Measurements from ENCODE around the gene LY9. TPM values are rescaled to one million over a fixed set of nuclear protein-coding genes. Genes with fewer than 3 reads are reported as not detected.
A peak's percentile ranks its signal among the peaks of the same experiment; 100 is the strongest.

LY9 gene
- total RNA-seq: 10 to 100 TPM; 19.5 to 19.6 TPM

GRCh38 chr1:160795951-160796383, at the start of gene LY9:
Gene LY9, plus strand, starts transcription at chr1:160796174. Its CDS starts 14 bp downstream, at chr1:160796188.
- CTCF ChIA-PET: interaction anchor here (0.9 to 9.0 kb wide), 13 partner anchors 10 to 177 kb away, joined by 3 to 115 read pairs (median 6); no protein-coding TSS in a partner anchor
- peak; percentile 92 for DNase-seq
- intact Hi-C loops (cut with micrococcal nuclease): loop anchor here (1.0 to 5.0 kb wide), 12 partner anchors 10 to 364 kb away; partner anchors contain the start of genes CD84 and SLAMF7
- Mint-ChIP-seq H3K27me3 (ENCODE audit: low read depth) (no peaks in the 10 kb centered on the region), H3K9me3 (no peaks in the 10 kb centered on the region), H3K36me3 (ENCODE audit: low read depth) (peaks cover 2% of the 10 kb centered on the region), H3K4me1 (ENCODE audit: low read depth) (peaks cover 50% of the 10 kb centered on the region), H3K27ac (peak within 1 kb of the TSS; percentile 98), H3K4me3 (peak within 1 kb of the TSS; percentile 86)

- no peaks in the 10 kb centered on the region for H3K9me3 Mint-ChIP-seq
- peak overlapping the region; percentile 81 for H3K27ac Mint-ChIP-seq
- intact Hi-C loops (cut with micrococcal nuclease): no loop called here
- no peak overlapping the region for H3K4me3 Mint-ChIP-seq
- CTCF ChIA-PET: interaction anchor here (1.1 to 2.7 kb wide), 8 partner anchors 8 to 206 kb away, joined by 3 to 20 read pairs (median 3); partner anchors contain the start of gene SLAMF7
- no peak for DNase-seq
- H3K27me3 Mint-ChIP-seq (ENCODE audit: low read depth): no peaks in the 10 kb centered on the region
- H3K4me1 Mint-ChIP-seq (ENCODE audit: low read depth): peaks cover 94% of the 10 kb centered on the region
- peaks cover 65% of the 10 kb centered on the region for H3K36me3 Mint-ChIP-seq (ENCODE audit: low read depth)
Measured at GRCh38 chr1:160746836-160747500, 49.0 kb upstream of the LY9 start.

- H3K27ac Mint-ChIP-seq: peak overlapping the region; percentile 81
- peaks cover 62% of the 10 kb centered on the region for H3K36me3 Mint-ChIP-seq (ENCODE audit: low read depth)
- H3K4me1 Mint-ChIP-seq (ENCODE audit: low read depth): peaks cover 94% of the 10 kb centered on the region
- intact Hi-C loops (cut with micrococcal nuclease): no loop called here
- H3K27me3 Mint-ChIP-seq (ENCODE audit: low read depth): no peaks in the 10 kb centered on the region
- CTCF ChIA-PET: interaction anchor here (1.1 to 2.7 kb wide), 11 partner anchors 9 to 206 kb away, joined by 3 to 20 read pairs (median 3); partner anchors contain the start of gene SLAMF7
- H3K9me3 Mint-ChIP-seq: no peaks in the 10 kb centered on the region
- no peak for DNase-seq
- H3K4me3 Mint-ChIP-seq: no peak overlapping the region
Measured at GRCh38 chr1:160747717-160748116, 48.3 kb upstream of the LY9 start.

- Mint-ChIP-seq H3K4me1 (ENCODE audit: low read depth) (peaks cover 94% of the 10 kb centered on the region), H3K9me3 (no peaks in the 10 kb centered on the region), H3K4me3 (no peak overlapping the region), H3K27me3 (ENCODE audit: low read depth) (no peaks in the 10 kb centered on the region), H3K27ac (peak overlapping the region; percentile 81), H3K36me3 (ENCODE audit: low read depth) (peaks cover 62% of the 10 kb centered on the region)
- CTCF ChIA-PET: interaction anchor here (1.1 to 2.7 kb wide), 7 partner anchors 9 to 205 kb away, joined by 3 to 20 read pairs (median 4); partner anchors contain the start of gene SLAMF7
- peak; percentile 28 for DNase-seq
- intact Hi-C loops (cut with micrococcal nuclease): no loop called here
Measured at GRCh38 chr1:160748181-160748877, 47.6 kb upstream of the LY9 start.

GRCh38 chr1:160748878-160749269, 47.1 kb upstream of the LY9 start:
- Mint-ChIP-seq H3K9me3 (no peaks in the 10 kb centered on the region), H3K4me3 (no peak overlapping the region), H3K27me3 (ENCODE audit: low read depth) (no peaks in the 10 kb centered on the region), H3K27ac (peak overlapping the region; percentile 81), H3K4me1 (ENCODE audit: low read depth) (peaks cover 93% of the 10 kb centered on the region), H3K36me3 (ENCODE audit: low read depth) (peaks cover 62% of the 10 kb centered on the region)
- CTCF ChIA-PET: interaction anchor here (1.3 to 2.7 kb wide), 6 partner anchors 18 to 28 kb away, joined by 3 to 20 read pairs (median 6); no protein-coding TSS in a partner anchor
- DNase-seq: peak; percentile 27
- intact Hi-C loops (cut with micrococcal nuclease): no loop called here

- intact Hi-C loops (cut with micrococcal nuclease): loop anchor here (1.0 kb wide), 3 partner anchors 7 to 38 kb away; no protein-coding TSS in a partner anchor
- Mint-ChIP-seq H3K4me3 (no peak overlapping the region), H3K4me1 (ENCODE audit: low read depth) (peaks cover 79% of the 10 kb centered on the region), H3K36me3 (ENCODE audit: low read depth) (peaks cover 57% of the 10 kb centered on the region), H3K27ac (peak overlapping the region; percentile 87), H3K27me3 (ENCODE audit: low read depth) (no peaks in the 10 kb centered on the region), H3K9me3 (no peaks in the 10 kb centered on the region)
- no peak for DNase-seq
- CTCF ChIA-PET: interaction anchor here (1.1 to 1.8 kb wide), 2 partner anchors 16 to 17 kb away, joined by 3 to 6 read pairs; no protein-coding TSS in a partner anchor
Measured at GRCh38 chr1:160750608-160751007, 45.4 kb upstream of the LY9 start.

GRCh38 chr1:160752406-160752805, 43.6 kb upstream of the LY9 start:
- intact Hi-C loops (cut with micrococcal nuclease): no loop called here
- Mint-ChIP-seq H3K4me1 (ENCODE audit: low read depth) (peaks cover 78% of the 10 kb centered on the region), H3K27ac (peak overlapping the region; percentile 74), H3K4me3 (no peak overlapping the region), H3K36me3 (ENCODE audit: low read depth) (peaks cover 59% of the 10 kb centered on the region), H3K27me3 (ENCODE audit: low read depth) (no peaks in the 10 kb centered on the region), H3K9me3 (peaks cover 4% of the 10 kb centered on the region)
- CTCF ChIA-PET: interaction anchor here (0.6 to 1.4 kb wide), 3 partner anchors 16 to 59 kb away, joined by 3 to 9 read pairs (median 3); no protein-coding TSS in a partner anchor
- DNase-seq: no peak

- H3K9me3 Mint-ChIP-seq: peaks cover 4% of the 10 kb centered on the region
- intact Hi-C loops (cut with micrococcal nuclease): no loop called here
- H3K4me3 Mint-ChIP-seq: no peak overlapping the region
- H3K4me1 Mint-ChIP-seq (ENCODE audit: low read depth): peaks cover 75% of the 10 kb centered on the region
- CTCF ChIA-PET: interaction anchor here (1.0 to 1.4 kb wide), 2 partner anchors 15 to 25 kb away, joined by 3 to 9 read pairs; no protein-coding TSS in a partner anchor
- no peaks in the 10 kb centered on the region for H3K27me3 Mint-ChIP-seq (ENCODE audit: low read depth)
- DNase-seq: no peak
- peaks cover 55% of the 10 kb centered on the region for H3K36me3 Mint-ChIP-seq (ENCODE audit: low read depth)
- peak overlapping the region; percentile 18 for H3K27ac Mint-ChIP-seq
Measured at GRCh38 chr1:160752924-160753323, 43.0 kb upstream of the LY9 start.

- no peaks in the 10 kb centered on the region for H3K27me3 Mint-ChIP-seq (ENCODE audit: low read depth)
- peaks cover 48% of the 10 kb centered on the region for H3K36me3 Mint-ChIP-seq (ENCODE audit: low read depth)
- peaks cover 71% of the 10 kb centered on the region for H3K4me1 Mint-ChIP-seq (ENCODE audit: low read depth)
- intact Hi-C loops (cut with micrococcal nuclease): no loop called here
- no peak for DNase-seq
- peaks cover 4% of the 10 kb centered on the region for H3K9me3 Mint-ChIP-seq
- CTCF ChIA-PET: no interaction called here
- H3K27ac Mint-ChIP-seq: no peak overlapping the region
- no peak overlapping the region for H3K4me3 Mint-ChIP-seq
Measured at GRCh38 chr1:160753594-160753993, 42.4 kb upstream of the LY9 start.

GRCh38 chr1:160755461-160755860, 40.5 kb upstream of the LY9 start:
- intact Hi-C loops (cut with micrococcal nuclease): no loop called here
- peaks cover 35% of the 10 kb centered on the region for H3K36me3 Mint-ChIP-seq (ENCODE audit: low read depth)
- CTCF ChIA-PET: interaction anchor here (0.7 to 4.9 kb wide), 3 partner anchors 11 to 22 kb away, joined by 3 to 30 read pairs (median 5); no protein-coding TSS in a partner anchor
- no peak overlapping the region for H3K4me3 Mint-ChIP-seq
- DNase-seq: no peak
- H3K9me3 Mint-ChIP-seq: peaks cover 4% of the 10 kb centered on the region
- H3K4me1 Mint-ChIP-seq (ENCODE audit: low read depth): peaks cover 61% of the 10 kb centered on the region
- H3K27ac Mint-ChIP-seq: peak overlapping the region; percentile 87
- H3K27me3 Mint-ChIP-seq (ENCODE audit: low read depth): no peaks in the 10 kb centered on the region

- peaks cover 6% of the 10 kb centered on the region for H3K9me3 Mint-ChIP-seq
- peak overlapping the region; percentile 87 for H3K27ac Mint-ChIP-seq
- no peaks in the 10 kb centered on the region for H3K27me3 Mint-ChIP-seq (ENCODE audit: low read depth)
- H3K36me3 Mint-ChIP-seq (ENCODE audit: low read depth): peaks cover 29% of the 10 kb centered on the region
- DNase-seq: peak; percentile 58
- H3K4me1 Mint-ChIP-seq (ENCODE audit: low read depth): peaks cover 58% of the 10 kb centered on the region
- H3K4me3 Mint-ChIP-seq: no peak overlapping the region
- intact Hi-C loops (cut with micrococcal nuclease): loop anchor here (1.0 kb wide), 1 partner anchor 11 kb away; no protein-coding TSS in a partner anchor
- CTCF ChIA-PET: interaction anchor here (0.7 to 4.9 kb wide), 6 partner anchors 11 to 74 kb away, joined by 3 to 30 read pairs (median 3); no protein-coding TSS in a partner anchor
Measured at GRCh38 chr1:160755911-160756848, 39.8 kb upstream of the LY9 start.
